ENCODE results near the gene OSGIN1.

GRCh38 chr16:84001726-84002125 is 48.7 kb downstream of the OSGIN1 start:
- TF ChIP-seq EP300 (IDR thresholded peaks at IDR 0.05) (no peak), CTCF (IDR thresholded peaks at IDR 0.05) (no peak)

Measured in ovary (tissue), 3 donors.